PC-9 (cell line): ENCODE measurements around the gene LVRN. TPM values are rescaled to one million over a fixed set of nuclear protein-coding genes. Genes with fewer than 3 reads are reported as not detected.

ENCODE experiments used
- BruUV-seq: library from RNA; stranded (reverse); fragments of 400-500 nt; replicated peaks from 2 replicates; lab custom pipeline; 2021; lab: Mats Ljungman, UMichigan
- CTCF ChIA-PET: fragments of 300-600 bp; sonication (Branson Sonifier 250); formaldehyde crosslinking; loops from one replicate; lab custom pipeline; 2022; ENCODE audit warnings: antibody characterized with exemption; lab: Charles Lee
- POLR2A ChIA-PET: fragments of 300-600 bp; sonication (Branson Sonifier 250); formaldehyde crosslinking; loops from one replicate; lab custom pipeline; 2022; ENCODE audit warnings: antibody characterized with exemption; ENCODE audit not compliant: unreplicated experiment; lab: Charles Lee
- DNase-seq, 2 experiments: peaks; one replicate each; pipeline versions ENCODE4 v3.0.0 to v3.0.0-alpha.2; 2015 to 2022; ENCODE audit warnings: mixed read lengths in 1 of 2
- H2AFZ ChIP-seq: fragments of 200-600 bp; sonication (generic); 2 replicates; pipeline ENCODE4 v1.8.1; 2017; ENCODE audit warnings: antibody characterized with exemption
- H3F3A ChIP-seq: fragments of 200-600 bp; sonication (generic); 2 replicates; pipeline ENCODE4 v1.8.1; 2017; ENCODE audit warnings: antibody characterized with exemption, mild to moderate bottlenecking, low read depth; ENCODE audit not compliant: insufficient read depth
- H3K27ac ChIP-seq: fragments of 200-600 bp; sonication (generic); 2 replicates; pipeline ENCODE4 v1.6.1; 2016; ENCODE audit warnings: mixed run types
- H3K27me3 ChIP-seq: fragments of 200-600 bp; sonication (generic); 2 replicates; pipeline ENCODE4 v1.6.1; 2016; ENCODE audit warnings: low read depth, mixed run types; ENCODE audit not compliant: insufficient read depth
- H3K36me3 ChIP-seq: fragments of 200-600 bp; sonication (generic); 2 replicates; pipeline ENCODE4 v1.6.1; 2016; ENCODE audit warnings: low read depth, mixed run types
- H3K4me1 ChIP-seq: fragments of 200-600 bp; sonication (generic); replicated peaks from 2 replicates; pipeline ENCODE4 v1.6.1; 2016; ENCODE audit warnings: mixed run types; ENCODE audit not compliant: insufficient read depth
- H3K4me2 ChIP-seq: fragments of 200-600 bp; sonication (generic); 2 replicates; pipeline ENCODE4 v1.6.1; 2017; ENCODE audit warnings: mixed run types
- H3K4me3 ChIP-seq: fragments of 200-600 bp; sonication (generic); 2 replicates; pipeline ENCODE4 v1.6.1; 2016; ENCODE audit warnings: mixed run types
- H3K79me2 ChIP-seq: fragments of 200-600 bp; sonication (generic); 2 replicates; pipeline ENCODE4 v1.6.1; 2017; ENCODE audit warnings: low read depth, mixed run types
- H3K9me2 ChIP-seq: fragments of 200-600 bp; sonication (generic); 2 replicates; pipeline ENCODE4 v1.8.1; 2017; ENCODE audit warnings: mild to moderate bottlenecking; ENCODE audit not compliant: insufficient read depth
- H3K9me3 ChIP-seq: fragments of 200-600 bp; sonication (generic); 2 replicates; pipeline ENCODE4 v1.8.1; 2016; ENCODE audit warnings: low read depth; ENCODE audit not compliant: insufficient read depth
- H4K20me1 ChIP-seq: fragments of 200-600 bp; sonication (generic); 2 replicates; pipeline ENCODE4 v1.8.1; 2017; ENCODE audit not compliant: insufficient read depth
- CTCF ChIP-seq: fragments of 200-600 bp; sonication (generic); conservative IDR thresholded peaks from 2 replicates; pipeline ENCODE4 v1.6.1; 2017; ENCODE audit warnings: mixed run types, antibody characterized with exemption, mild to moderate bottlenecking, moderate library complexity
- EZH2 ChIP-seq: fragments of 200-600 bp; sonication (generic); IDR thresholded peaks from 2 replicates; pipeline ENCODE4 v1.8.0; 2017; ENCODE audit warnings: antibody characterized with exemption, low read depth
- intact Hi-C: fragments of 100-400 bp; cut with micrococcal nuclease; formaldehyde crosslinking; loops from one replicate; pipeline ENCODE4 v1.10.0; 2022; ENCODE audit not compliant: unreplicated experiment
- total RNA-seq: library from RNA; stranded (reverse); gene quantifications from 2 replicates; pipeline ENCODE4 v1.2.3, GENCODE V29; 2021

LVRN gene
- total RNA-seq, 1 experiment from 2014 or later, result 0.79 TPM

GRCh38 chr5:115936031-115936430, 26.2 kb upstream of the LVRN start:
- H2AFZ ChIP-seq, result no peak overlapping the region
- ChIA-PET CTCF (no interaction called here), POLR2A (no interaction called here)
- no peaks in the 10 kb centered on the region for H3K27me3 ChIP-seq
- no peaks in the 10 kb centered on the region for H3K9me3 ChIP-seq
- no peaks in the 10 kb centered on the region for H3K79me2 ChIP-seq
- no peaks in the 10 kb centered on the region for H4K20me1 ChIP-seq
- no peak for DNase-seq
- H3K4me3 ChIP-seq, result no peak overlapping the region
- no peaks in the 10 kb centered on the region; the same call in 1 of the 2 replicates for H3K4me1 ChIP-seq
- H3K27ac ChIP-seq, result no peak overlapping the region
- no peaks in the 10 kb centered on the region for H3K9me2 ChIP-seq
- BruUV-seq, result no TSS peak
- no peaks in the 10 kb centered on the region for H3K36me3 ChIP-seq
- no peak overlapping the region for H3K4me2 ChIP-seq
- intact Hi-C loops, result no loop called here
- TF ChIP-seq CTCF, result no peak
- no peak for TF ChIP-seq EZH2
- peaks cover under 1% of the 10 kb centered on the region; the same call in 1 of the 2 replicates for H3F3A ChIP-seq

GRCh38 chr5:115939059-115939458, 23.2 kb upstream of the LVRN start:
- no peaks in the 10 kb centered on the region for H3K9me2 ChIP-seq
- no peaks in the 10 kb centered on the region for H4K20me1 ChIP-seq
- no peaks in the 10 kb centered on the region for H3K79me2 ChIP-seq
- H3F3A ChIP-seq, result no peaks in the 10 kb centered on the region
- no peaks in the 10 kb centered on the region for H3K27me3 ChIP-seq
- no peaks in the 10 kb centered on the region for H3K36me3 ChIP-seq
- intact Hi-C loops, result no loop called here
- H3K4me2 ChIP-seq, result no peak overlapping the region
- DNase-seq, result no peak
- CTCF ChIA-PET, result no interaction called here
- H3K27ac ChIP-seq, result no peak overlapping the region
- TF ChIP-seq EZH2 (no peak), CTCF (no peak)
- POLR2A ChIA-PET, result interaction anchor here (0.6 kb wide), 1 partner anchor 613 kb away, joined by 7 read pairs; no protein-coding TSS in a partner anchor
- H3K4me3 ChIP-seq, result no peak overlapping the region
- no TSS peak for BruUV-seq
- H3K4me1 ChIP-seq, result no peaks in the 10 kb centered on the region; the same call in 1 of the 2 replicates
- H2AFZ ChIP-seq, result no peak overlapping the region
- no peaks in the 10 kb centered on the region for H3K9me3 ChIP-seq

- ChIA-PET CTCF (no interaction called here), POLR2A (no interaction called here)
- Histone ChIP-seq H3K4me1 (no peaks in the 10 kb centered on the region; the same call in 1 of the 2 replicates), H3K27ac (no peak overlapping the region), H3K4me3 (no peak overlapping the region), H3K36me3 (no peaks in the 10 kb centered on the region), H3K79me2 (no peaks in the 10 kb centered on the region), H2AFZ (no peak overlapping the region), H3K9me2 (no peaks in the 10 kb centered on the region), H3K4me2 (no peak overlapping the region), H4K20me1 (no peaks in the 10 kb centered on the region), H3K27me3 (no peaks in the 10 kb centered on the region), H3F3A (no peaks in the 10 kb centered on the region), H3K9me3 (no peaks in the 10 kb centered on the region)
- intact Hi-C loops, result no loop called here
- no TSS peak for BruUV-seq
- TF ChIP-seq EZH2, result no peak
- TF ChIP-seq CTCF, result no peak
- DNase-seq, result no peak
These were observed 22.0 kb upstream of the LVRN start for GRCh38 chr5:115940080-115940810.
